Smooth muscle cell (in vitro differentiated cells): ENCODE results near the gene FAM210A. TPM values are rescaled to one million over a fixed set of nuclear protein-coding genes. Genes with fewer than 3 reads are reported as not detected.

Source experiments
- DNase-seq: peaks from one replicate; lab custom pipeline; 2025; ENCODE audit not compliant: unreplicated experiment; lab: John Stamatoyannopoulos, UW
- H2AFZ ChIP-seq: fragments of 200-600 bp; sonication (generic); 2 replicates; pipeline ENCODE4 v1.6.0; 2016; ENCODE audit warnings: antibody characterized with exemption, low read depth, mild to moderate bottlenecking
- H3F3A ChIP-seq: fragments of 200-600 bp; sonication (generic); 2 replicates; pipeline ENCODE4 v1.6.0; 2017; ENCODE audit warnings: antibody characterized with exemption, low read depth
- H3K27ac ChIP-seq: fragments of 200-600 bp; sonication (generic); 2 replicates; pipeline ENCODE4 v1.5.1; 2016; ENCODE audit warnings: low read depth, mild to moderate bottlenecking
- H3K27me3 ChIP-seq: fragments of 200-600 bp; sonication (generic); 2 replicates; pipeline ENCODE4 v1.6.1; 2016; ENCODE audit warnings: low read depth, mild to moderate bottlenecking
- H3K36me3 ChIP-seq: fragments of 200-600 bp; sonication (generic); 2 replicates; pipeline ENCODE4 v1.5.1; 2016; ENCODE audit warnings: low read depth
- H3K4me1 ChIP-seq: fragments of 200-600 bp; sonication (generic); 2 replicates; pipeline ENCODE4 v1.5.1; 2016; ENCODE audit warnings: low read depth
- H3K4me2 ChIP-seq: fragments of 200-600 bp; sonication (generic); 2 replicates; pipeline ENCODE4 v1.6.0; 2016; ENCODE audit warnings: mild to moderate bottlenecking
- H3K4me3 ChIP-seq: fragments of 200-600 bp; sonication (generic); 2 replicates; pipeline ENCODE4 v1.5.1; 2016; ENCODE audit warnings: mild to moderate bottlenecking
- H3K79me2 ChIP-seq: fragments of 200-600 bp; sonication (generic); 2 replicates; pipeline ENCODE4 v1.6.0; 2016; ENCODE audit warnings: low read depth, mild to moderate bottlenecking
- H3K9ac ChIP-seq: fragments of 200-600 bp; sonication (generic); 2 replicates; pipeline ENCODE4 v1.6.0; 2016; ENCODE audit warnings: low read depth
- H3K9me3 ChIP-seq: fragments of 200-600 bp; sonication (generic); replicated peaks from 2 replicates; pipeline ENCODE4 v1.5.1; 2016; ENCODE audit warnings: low read depth
- H4K20me1 ChIP-seq: fragments of 200-600 bp; sonication (generic); 2 replicates; pipeline ENCODE4 v1.6.0; 2016; ENCODE audit warnings: low read depth
- CTCF ChIP-seq: fragments of 200-600 bp; sonication (generic); IDR thresholded peaks from 2 replicates; pipeline ENCODE4 v1.5.1; 2017; ENCODE audit warnings: borderline replicate concordance, mild to moderate bottlenecking, antibody characterized with exemption; ENCODE audit not compliant: insufficient read depth, poor library complexity, severe bottlenecking
- WGBS: methylation state at CpG from one replicate; pipeline ENCODE4 v1.1.7; 2016; ENCODE audit warnings: low lambda C conversion rate; 5-methylcytosine and 5-hydroxymethylcytosine counted together
- polyA plus RNA-seq: library from polyadenylated mRNA; unstranded; fragments of >200 nt; fragmentation: Nextera tagmentation; extraction: Ambion mirVana; gene quantifications from 2 replicates; pipeline ENCODE4 v1.2.1, GENCODE V29; 2016
- total RNA-seq: library from RNA; depleted of rRNA; stranded (reverse); fragments of >200 nt; gene quantifications from 2 replicates; pipeline ENCODE4 v1.2.3, GENCODE V29; 2014

FAM210A gene
- total and polyA plus RNA-seq, 2 experiments from 2014 or later: 16.0 to 16.6 TPM

GRCh38 chr18:13676471-13676870 lies 49.9 kb downstream of the FAM210A start:
- TF ChIP-seq CTCF: no peak

GRCh38 chr18:13672657-13673056 lies 53.7 kb downstream of the FAM210A start:
- H3K79me2 ChIP-seq: peaks cover 22% of the 10 kb centered on the region
- no peak overlapping the region for H3K27ac ChIP-seq
- 98% methylated on average over 7 of the region's 7 CpGs for WGBS
- H3F3A ChIP-seq: peaks cover 3% of the 10 kb centered on the region
- no peaks in the 10 kb centered on the region for H3K9me3 ChIP-seq
- no peak for TF ChIP-seq CTCF
- no peaks in the 10 kb centered on the region for H3K27me3 ChIP-seq
- no peak overlapping the region for H3K4me2 ChIP-seq
- H3K4me3 ChIP-seq: no peak overlapping the region
- DNase-seq: no peak
- no peaks in the 10 kb centered on the region for H4K20me1 ChIP-seq
- H3K4me1 ChIP-seq: no peaks in the 10 kb centered on the region
- H3K9ac ChIP-seq: no peak overlapping the region
- no peak overlapping the region for H2AFZ ChIP-seq
- no peaks in the 10 kb centered on the region for H3K36me3 ChIP-seq

More at GRCh38 chr18:13676471-13676870, 49.9 kb downstream of the FAM210A start:
- no peak overlapping the region for H3K4me3 ChIP-seq
- peaks cover 25% of the 10 kb centered on the region for H3K79me2 ChIP-seq
- peaks cover 19% of the 10 kb centered on the region for H4K20me1 ChIP-seq
- no peak overlapping the region for H2AFZ ChIP-seq
- H3K9me3 ChIP-seq: no peaks in the 10 kb centered on the region
- peaks cover 3% of the 10 kb centered on the region for H3F3A ChIP-seq
- WGBS: 97% methylated on average over 6 of the region's 6 CpGs
- no peaks in the 10 kb centered on the region for H3K36me3 ChIP-seq
- no peak overlapping the region for H3K27ac ChIP-seq
- no peak overlapping the region for H3K4me2 ChIP-seq
- DNase-seq: no peak
- no peak overlapping the region for H3K9ac ChIP-seq
- no peaks in the 10 kb centered on the region for H3K27me3 ChIP-seq
- no peaks in the 10 kb centered on the region for H3K4me1 ChIP-seq

GRCh38 chr18:13661779-13662256 lies 64.5 kb downstream of the FAM210A start:
- peaks cover 6% of the 10 kb centered on the region for H3K36me3 ChIP-seq
- 99% methylated on average over 2 of the region's 2 CpGs for WGBS
- no peaks in the 10 kb centered on the region for H3F3A ChIP-seq
- H3K27me3 ChIP-seq: no peaks in the 10 kb centered on the region
- H4K20me1 ChIP-seq: no peaks in the 10 kb centered on the region
- H3K9ac ChIP-seq: no peak overlapping the region
- H3K4me3 ChIP-seq: no peak overlapping the region
- no peaks in the 10 kb centered on the region for H3K9me3 ChIP-seq
- no peaks in the 10 kb centered on the region for H3K4me1 ChIP-seq
- no peak overlapping the region for H3K4me2 ChIP-seq
- no peak for DNase-seq
- no peak overlapping the region for H2AFZ ChIP-seq
- no peaks in the 10 kb centered on the region for H3K79me2 ChIP-seq
- no peak for TF ChIP-seq CTCF
- no peak overlapping the region for H3K27ac ChIP-seq

- Histone ChIP-seq H3K4me3 (no peak overlapping the region), H3K36me3 (peaks cover 6% of the 10 kb centered on the region), H4K20me1 (no peaks in the 10 kb centered on the region), H3K9ac (no peak overlapping the region), H3K4me1 (no peaks in the 10 kb centered on the region), H3K27ac (no peak overlapping the region), H3K9me3 (no peaks in the 10 kb centered on the region), H3K4me2 (no peak overlapping the region), H3K27me3 (no peaks in the 10 kb centered on the region), H2AFZ (no peak overlapping the region), H3K79me2 (no peaks in the 10 kb centered on the region), H3F3A (no peaks in the 10 kb centered on the region)
- no peak for DNase-seq
- WGBS: 93% methylated on average over 8 of the region's 8 CpGs
- no peak for TF ChIP-seq CTCF
These were observed 65.1 kb downstream of the FAM210A start for GRCh38 chr18:13661051-13661778.
